ENCODE results near the gene ZNF563. TPM values are rescaled to one million over a fixed set of nuclear protein-coding genes. Genes with fewer than 3 reads are reported as not detected.
"Not testable (repeated sequence)": the region's sequence is repeated elsewhere in the genome, so short reads cannot be mapped to it uniquely, and the experiment has no call there.

ZNF563 gene
- total RNA-seq, 1 donor from 2014 or later, result 3.8 TPM

DNA sequence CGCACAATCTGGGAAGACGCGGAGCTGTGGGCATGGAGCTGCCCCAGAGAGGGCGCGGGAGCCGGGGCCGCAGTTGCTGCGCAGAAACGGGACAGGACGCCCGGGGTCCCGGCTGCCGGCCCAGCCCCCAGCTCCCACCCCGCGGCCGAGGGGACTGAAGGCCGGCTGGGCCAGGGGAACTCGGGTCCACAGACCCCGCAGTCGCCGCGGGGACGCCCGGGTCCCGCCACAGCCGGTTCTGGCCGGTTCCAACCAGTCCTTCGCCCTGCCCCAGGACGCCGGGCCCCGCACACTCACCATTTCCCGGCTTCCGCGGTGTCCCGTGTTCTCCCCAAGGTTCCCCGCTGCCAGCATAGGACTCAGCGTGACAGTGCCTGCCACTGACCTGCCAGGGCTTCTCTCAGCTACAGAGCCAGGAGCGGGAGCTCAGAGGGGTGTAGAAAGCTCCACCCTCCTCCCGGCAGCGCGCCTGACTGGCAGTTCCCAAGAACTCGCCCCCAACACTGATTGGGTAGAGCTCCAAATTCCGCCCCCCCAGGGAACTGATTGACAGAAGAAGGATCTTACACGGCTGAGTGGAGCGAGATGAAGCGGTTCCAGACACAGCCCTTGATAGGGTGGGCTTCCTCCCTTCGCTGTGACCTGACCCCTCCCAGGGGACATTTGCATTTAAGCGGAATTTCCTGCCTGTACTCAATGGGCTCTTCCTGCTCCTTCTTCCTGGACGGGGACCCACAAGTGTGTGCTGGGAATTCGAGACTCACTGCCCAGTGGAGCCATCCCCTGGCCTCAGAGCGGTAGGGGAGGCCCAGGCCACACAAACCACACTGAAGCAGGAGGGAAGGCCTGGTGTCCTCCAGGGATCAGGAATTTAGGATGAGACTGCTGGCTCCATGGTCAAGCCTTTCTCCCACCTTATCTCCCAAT, 32.1 kb upstream of the ZNF563 start, which contains the start of gene ZNF442:
TSS of gene ZNF442 (minus strand) at position 448 of the 927 bp plus-strand sequence. CDS start 2,052 bp downstream, outside the sequence.
- Mint-ChIP-seq H3K27ac (ENCODE audit: unreplicated experiment) (peak within 1 kb of the TSS; percentile 64), H3K4me1 (ENCODE audit: low read depth, unreplicated experiment) (peaks cover 2% of the 10 kb centered on the region), H3K9me3 (ENCODE audit: unreplicated experiment) (peaks cover 11% of the 10 kb centered on the region), H3K36me3 (ENCODE audit: unreplicated experiment) (peaks cover 9% of the 10 kb centered on the region), H3K4me3 (ENCODE audit: unreplicated experiment) (peak within 1 kb of the TSS; percentile 92), H3K27me3 (ENCODE audit: unreplicated experiment) (peaks cover 9% of the 10 kb centered on the region)
- TF ChIP-seq, protein P1, sequence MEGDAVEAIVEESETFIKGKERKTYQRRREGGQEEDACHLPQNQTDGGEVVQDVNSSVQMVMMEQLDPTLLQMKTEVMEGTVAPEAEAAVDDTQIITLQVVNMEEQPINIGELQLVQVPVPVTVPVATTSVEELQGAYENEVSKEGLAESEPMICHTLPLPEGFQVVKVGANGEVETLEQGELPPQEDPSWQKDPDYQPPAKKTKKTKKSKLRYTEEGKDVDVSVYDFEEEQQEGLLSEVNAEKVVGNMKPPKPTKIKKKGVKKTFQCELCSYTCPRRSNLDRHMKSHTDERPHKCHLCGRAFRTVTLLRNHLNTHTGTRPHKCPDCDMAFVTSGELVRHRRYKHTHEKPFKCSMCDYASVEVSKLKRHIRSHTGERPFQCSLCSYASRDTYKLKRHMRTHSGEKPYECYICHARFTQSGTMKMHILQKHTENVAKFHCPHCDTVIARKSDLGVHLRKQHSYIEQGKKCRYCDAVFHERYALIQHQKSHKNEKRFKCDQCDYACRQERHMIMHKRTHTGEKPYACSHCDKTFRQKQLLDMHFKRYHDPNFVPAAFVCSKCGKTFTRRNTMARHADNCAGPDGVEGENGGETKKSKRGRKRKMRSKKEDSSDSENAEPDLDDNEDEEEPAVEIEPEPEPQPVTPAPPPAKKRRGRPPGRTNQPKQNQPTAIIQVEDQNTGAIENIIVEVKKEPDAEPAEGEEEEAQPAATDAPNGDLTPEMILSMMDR (IDR thresholded peaks at IDR 0.05; ENCODE audit: partially characterized antibody, unreplicated experiment), result no peak
- peak; percentile 95 for DNase-seq

DNA sequence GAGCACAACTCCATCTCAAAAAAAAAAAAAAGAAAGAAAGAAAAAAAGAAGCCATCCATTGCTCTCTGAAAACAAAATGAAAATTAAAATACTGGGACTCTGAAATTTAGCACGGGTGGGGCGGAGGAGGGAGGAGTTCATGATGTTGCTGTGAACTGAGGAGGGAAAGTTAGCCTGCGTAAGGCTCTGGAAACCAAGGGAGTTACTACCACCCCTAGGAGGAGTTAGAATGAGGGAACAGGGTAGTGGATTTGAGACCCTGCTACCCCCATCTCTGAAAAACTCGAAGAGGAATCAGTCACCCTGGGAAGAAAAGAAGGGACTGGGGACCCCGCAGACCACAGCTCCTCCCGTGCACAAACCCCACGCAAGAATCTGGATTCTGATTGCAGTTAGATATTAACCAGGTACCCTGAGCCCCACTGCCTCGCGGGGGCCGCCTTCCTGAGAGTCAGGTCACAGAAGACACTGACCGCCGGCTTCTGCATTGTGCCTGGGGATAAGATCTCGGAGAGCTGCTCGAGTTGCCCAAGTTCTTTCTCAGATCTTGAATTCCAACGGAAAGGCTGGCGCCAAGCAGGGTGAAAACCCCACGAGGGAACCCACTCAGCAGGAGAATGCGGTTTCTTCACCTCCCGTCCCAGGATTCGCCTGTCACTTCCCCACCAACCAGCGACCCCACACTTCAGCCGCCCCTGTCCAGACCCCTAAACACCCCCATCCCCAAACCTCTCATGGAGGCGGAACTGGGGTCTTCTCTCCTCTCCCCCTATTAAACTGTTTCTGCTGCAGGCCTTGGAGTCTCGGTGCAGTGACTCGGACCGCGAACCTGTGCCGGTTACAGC, 31.2 kb upstream of the ZNF563 start:
- peaks cover 2% of the 10 kb centered on the region for H3K4me1 Mint-ChIP-seq (ENCODE audit: low read depth, unreplicated experiment)
- H3K9me3 Mint-ChIP-seq (ENCODE audit: unreplicated experiment), result peaks cover 11% of the 10 kb centered on the region
- H3K36me3 Mint-ChIP-seq (ENCODE audit: unreplicated experiment), result peaks cover 9% of the 10 kb centered on the region
- H3K27ac Mint-ChIP-seq (ENCODE audit: unreplicated experiment), result peak overlapping the region; percentile 64
- peaks cover 9% of the 10 kb centered on the region for H3K27me3 Mint-ChIP-seq (ENCODE audit: unreplicated experiment)
- peak; percentile 15 for DNase-seq
- TF ChIP-seq, protein P1 (IDR thresholded peaks at IDR 0.05; ENCODE audit: partially characterized antibody, unreplicated experiment), result no peak
- peak overlapping the region; percentile 87 for H3K4me3 Mint-ChIP-seq (ENCODE audit: unreplicated experiment)

DNA sequence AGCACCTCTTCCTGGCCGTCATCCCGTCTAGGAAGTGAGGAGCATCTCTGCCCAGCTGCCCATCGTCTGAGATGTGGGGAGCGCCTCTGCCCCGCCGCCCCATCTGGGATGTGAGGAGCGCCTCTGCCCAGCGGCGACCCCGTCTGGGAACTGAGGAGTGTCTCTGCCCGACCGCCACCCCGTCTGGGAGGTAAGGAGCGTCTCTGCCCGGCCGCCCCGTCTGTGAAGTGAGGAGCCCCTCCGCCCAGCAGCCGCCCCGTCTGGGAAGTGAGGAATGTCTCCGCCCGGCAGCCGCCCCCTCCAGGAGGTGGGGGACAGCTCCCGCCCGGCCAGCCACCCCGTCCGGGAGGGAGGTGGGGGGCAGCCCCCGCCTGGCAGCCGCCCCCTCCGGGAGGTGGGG, 28.8 kb upstream of the ZNF563 start:
- H3K4me1 Mint-ChIP-seq (ENCODE audit: low read depth, unreplicated experiment); H3K27ac Mint-ChIP-seq (ENCODE audit: unreplicated experiment); H3K4me3 Mint-ChIP-seq (ENCODE audit: unreplicated experiment); H3K27me3 Mint-ChIP-seq (ENCODE audit: unreplicated experiment); DNase-seq: not testable (repeated sequence)
- H3K9me3 Mint-ChIP-seq (ENCODE audit: unreplicated experiment), result peaks cover 16% of the 10 kb centered on the region
- H3K36me3 Mint-ChIP-seq (ENCODE audit: unreplicated experiment), result peaks cover 17% of the 10 kb centered on the region

DNA sequence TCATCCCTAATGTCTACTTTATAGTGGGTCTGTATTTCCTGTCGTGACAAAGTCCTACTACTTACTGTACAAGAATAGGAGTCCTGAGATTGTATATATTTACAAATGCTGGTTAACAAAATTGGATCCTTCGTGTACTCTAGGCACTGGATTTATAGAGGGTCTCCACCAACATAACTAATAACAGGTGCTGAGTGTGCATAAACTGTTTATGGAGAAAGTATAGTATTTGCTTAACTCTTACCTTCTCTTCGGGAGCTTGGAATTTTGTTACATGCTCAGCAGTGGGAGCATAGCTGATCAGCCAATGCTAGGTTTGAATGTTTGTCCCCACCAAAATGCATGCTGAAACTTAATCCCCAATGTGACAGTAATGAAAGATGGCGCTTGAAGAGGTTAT, 19.9 kb upstream of the ZNF563 start:
- Mint-ChIP-seq H3K27ac (ENCODE audit: unreplicated experiment) (no peak overlapping the region), H3K4me3 (ENCODE audit: unreplicated experiment) (no peak overlapping the region), H3K36me3 (ENCODE audit: unreplicated experiment) (peaks cover 35% of the 10 kb centered on the region), H3K4me1 (ENCODE audit: low read depth, unreplicated experiment) (no peaks in the 10 kb centered on the region), H3K9me3 (ENCODE audit: unreplicated experiment) (peaks cover 12% of the 10 kb centered on the region), H3K27me3 (ENCODE audit: unreplicated experiment) (no peaks in the 10 kb centered on the region)
- TF ChIP-seq, protein P1 (IDR thresholded peaks at IDR 0.05; ENCODE audit: partially characterized antibody, unreplicated experiment), result no peak
- DNase-seq, result no peak

DNA sequence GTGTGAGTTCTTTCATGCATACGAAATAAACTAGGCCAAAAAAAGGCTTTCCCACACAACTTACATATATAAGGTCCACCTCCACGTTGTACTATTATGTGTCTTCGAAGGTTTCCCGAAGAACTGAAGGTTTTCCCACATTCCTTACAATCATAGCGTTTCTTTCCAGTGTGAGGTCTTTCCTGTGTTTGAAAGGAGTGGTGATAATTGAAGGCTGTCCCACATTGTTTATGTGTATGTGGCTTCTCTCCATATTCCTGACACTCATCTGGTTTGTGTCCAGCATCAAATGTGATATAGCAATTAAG, 17.4 kb upstream of the ZNF563 start:
- TF ChIP-seq, protein P1 (IDR thresholded peaks at IDR 0.05; ENCODE audit: partially characterized antibody, unreplicated experiment), result no peak
- H3K4me3 Mint-ChIP-seq (ENCODE audit: unreplicated experiment), result no peak overlapping the region
- H3K36me3 Mint-ChIP-seq (ENCODE audit: unreplicated experiment), result peaks cover 42% of the 10 kb centered on the region
- no peaks in the 10 kb centered on the region for H3K27me3 Mint-ChIP-seq (ENCODE audit: unreplicated experiment)
- H3K4me1 Mint-ChIP-seq (ENCODE audit: low read depth, unreplicated experiment), result no peaks in the 10 kb centered on the region
- H3K9me3 Mint-ChIP-seq (ENCODE audit: unreplicated experiment), result peaks cover 8% of the 10 kb centered on the region
- H3K27ac Mint-ChIP-seq (ENCODE audit: unreplicated experiment), result no peak overlapping the region
- no peak for DNase-seq

Data from glutamatergic neuron (in vitro differentiated cells).